ENCODE data around the gene HOXB2.

HOXB2 gene

DNA sequence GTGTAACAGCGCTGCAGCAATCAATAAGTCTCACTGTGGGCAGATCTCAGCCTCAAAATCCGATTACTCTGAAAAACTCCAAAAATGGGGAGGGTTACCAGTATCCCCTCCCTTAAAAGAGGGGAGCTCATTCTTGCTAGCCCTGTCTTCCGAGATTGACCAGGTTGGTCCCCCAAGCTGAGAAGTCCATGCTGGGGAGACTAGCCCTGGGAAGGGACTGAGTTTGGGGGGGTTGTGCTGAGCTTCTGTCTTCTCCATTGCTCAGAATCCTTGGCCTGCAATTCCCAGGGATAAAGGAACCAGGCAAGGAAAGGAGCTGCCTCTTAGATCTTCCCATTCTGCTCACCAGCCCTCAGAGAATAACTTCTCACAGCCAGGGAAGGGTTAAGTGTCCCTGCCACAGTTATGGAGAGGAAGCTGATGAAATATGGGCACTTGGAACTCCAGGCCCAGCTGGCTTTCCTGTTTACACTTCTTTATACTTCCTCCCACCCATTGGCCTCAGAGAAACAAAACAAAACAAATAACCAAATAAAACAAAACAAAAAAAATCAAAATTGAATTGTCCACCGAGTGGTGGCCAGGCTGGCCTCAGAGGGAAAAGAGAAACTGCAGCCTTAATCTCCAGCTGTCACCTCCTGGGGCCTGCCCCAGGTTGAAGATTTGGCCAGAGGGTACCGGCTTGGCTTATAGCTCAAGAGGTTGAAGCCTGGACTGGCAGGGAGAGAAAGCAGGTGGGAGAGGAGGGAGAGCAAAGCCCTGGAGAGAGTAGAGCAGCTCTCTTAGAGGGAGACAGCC, 42.6 kb upstream of the HOXB2 start (continued):
- no peak for TF ChIP-seq ZSCAN5A (tag by site-specific recombination; IDR thresholded peaks at IDR 0.05)
- no peak for TF ChIP-seq ZFP3 (tag by site-specific recombination; IDR thresholded peaks at IDR 0.05; ENCODE audit: low read depth)
- no peak for TF ChIP-seq ZNF777 (tag by site-specific recombination; IDR thresholded peaks at IDR 0.05; ENCODE audit: borderline replicate concordance)
- no peak for TF ChIP-seq HOXD13 (CRISPR knock-in tag; IDR thresholded peaks at IDR 0.05; ENCODE audit: borderline replicate concordance)
- TF ChIP-seq MYNN (tag by site-specific recombination; IDR thresholded peaks at IDR 0.05; ENCODE audit: borderline replicate concordance) = no peak
- no peak for TF ChIP-seq KLF8 (tag by site-specific recombination; IDR thresholded peaks at IDR 0.05)
- TF ChIP-seq MEIS1 (CRISPR knock-in tag; IDR thresholded peaks at IDR 0.05; ENCODE audit: borderline replicate concordance) = no peak
- TF ChIP-seq ZNF561 (tag by site-specific recombination; IDR thresholded peaks at IDR 0.05; ENCODE audit: borderline replicate concordance) = peak; percentile 67; the same call in 1 of the 2 replicates
- no peak for TF ChIP-seq SP3 (tag by site-specific recombination; IDR thresholded peaks at IDR 0.05)
- TF ChIP-seq ZNF366 (tag by site-specific recombination; conservative IDR thresholded peaks at IDR 0.05) = peak; percentile 60
- no peak for TF ChIP-seq GLI4 (tag by site-specific recombination; IDR thresholded peaks at IDR 0.05)
- TF ChIP-seq, protein P1, sequence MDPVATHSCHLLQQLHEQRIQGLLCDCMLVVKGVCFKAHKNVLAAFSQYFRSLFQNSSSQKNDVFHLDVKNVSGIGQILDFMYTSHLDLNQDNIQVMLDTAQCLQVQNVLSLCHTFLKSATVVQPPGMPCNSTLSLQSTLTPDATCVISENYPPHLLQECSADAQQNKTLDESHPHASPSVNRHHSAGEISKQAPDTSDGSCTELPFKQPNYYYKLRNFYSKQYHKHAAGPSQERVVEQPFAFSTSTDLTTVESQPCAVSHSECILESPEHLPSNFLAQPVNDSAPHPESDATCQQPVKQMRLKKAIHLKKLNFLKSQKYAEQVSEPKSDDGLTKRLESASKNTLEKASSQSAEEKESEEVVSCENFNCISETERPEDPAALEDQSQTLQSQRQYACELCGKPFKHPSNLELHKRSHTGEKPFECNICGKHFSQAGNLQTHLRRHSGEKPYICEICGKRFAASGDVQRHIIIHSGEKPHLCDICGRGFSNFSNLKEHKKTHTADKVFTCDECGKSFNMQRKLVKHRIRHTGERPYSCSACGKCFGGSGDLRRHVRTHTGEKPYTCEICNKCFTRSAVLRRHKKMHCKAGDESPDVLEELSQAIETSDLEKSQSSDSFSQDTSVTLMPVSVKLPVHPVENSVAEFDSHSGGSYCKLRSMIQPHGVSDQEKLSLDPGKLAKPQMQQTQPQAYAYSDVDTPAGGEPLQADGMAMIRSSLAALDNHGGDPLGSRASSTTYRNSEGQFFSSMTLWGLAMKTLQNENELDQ (tag by site-specific recombination; IDR thresholded peaks at IDR 0.05; ENCODE audit: low read depth) = no peak
- peak; percentile 48; the same call in 1 of the 2 replicates for TF ChIP-seq ZNF558 (tag by site-specific recombination; IDR thresholded peaks at IDR 0.05)
- TF ChIP-seq ZNF157 (tag by site-specific recombination; IDR thresholded peaks at IDR 0.05) = no peak
- no peak for TF ChIP-seq ZNF426 (tag by site-specific recombination; IDR thresholded peaks at IDR 0.05)
- TF ChIP-seq ZNF529 (tag by site-specific recombination; IDR thresholded peaks at IDR 0.05; ENCODE audit: insufficient replicate concordance) = no peak
- no peak for TF ChIP-seq ZNF184 (tag by site-specific recombination; IDR thresholded peaks at IDR 0.05)
- TF ChIP-seq ZNF549 (tag by site-specific recombination; IDR thresholded peaks at IDR 0.05) = no peak
- TF ChIP-seq ZNF423 (tag by site-specific recombination; IDR thresholded peaks at IDR 0.05) = no peak; the same call in 1 of the 2 replicates
- no peak for TF ChIP-seq PRDM2 (tag by site-specific recombination; IDR thresholded peaks at IDR 0.05; ENCODE audit: borderline replicate concordance)
- no peak for TF ChIP-seq SCRT1 (tag by site-specific recombination; IDR thresholded peaks at IDR 0.05; ENCODE audit: borderline replicate concordance)
- no peak for TF ChIP-seq ZFP41 (tag by site-specific recombination; IDR thresholded peaks at IDR 0.05; ENCODE audit: borderline replicate concordance)
- TF ChIP-seq ZNF830 (tag by site-specific recombination; IDR thresholded peaks at IDR 0.05; ENCODE audit: low read depth) = no peak
- TF ChIP-seq ZSCAN4 (tag by site-specific recombination; IDR thresholded peaks at IDR 0.05) = no peak; the same call in 1 of the 2 replicates
- TF ChIP-seq, protein P2, sequence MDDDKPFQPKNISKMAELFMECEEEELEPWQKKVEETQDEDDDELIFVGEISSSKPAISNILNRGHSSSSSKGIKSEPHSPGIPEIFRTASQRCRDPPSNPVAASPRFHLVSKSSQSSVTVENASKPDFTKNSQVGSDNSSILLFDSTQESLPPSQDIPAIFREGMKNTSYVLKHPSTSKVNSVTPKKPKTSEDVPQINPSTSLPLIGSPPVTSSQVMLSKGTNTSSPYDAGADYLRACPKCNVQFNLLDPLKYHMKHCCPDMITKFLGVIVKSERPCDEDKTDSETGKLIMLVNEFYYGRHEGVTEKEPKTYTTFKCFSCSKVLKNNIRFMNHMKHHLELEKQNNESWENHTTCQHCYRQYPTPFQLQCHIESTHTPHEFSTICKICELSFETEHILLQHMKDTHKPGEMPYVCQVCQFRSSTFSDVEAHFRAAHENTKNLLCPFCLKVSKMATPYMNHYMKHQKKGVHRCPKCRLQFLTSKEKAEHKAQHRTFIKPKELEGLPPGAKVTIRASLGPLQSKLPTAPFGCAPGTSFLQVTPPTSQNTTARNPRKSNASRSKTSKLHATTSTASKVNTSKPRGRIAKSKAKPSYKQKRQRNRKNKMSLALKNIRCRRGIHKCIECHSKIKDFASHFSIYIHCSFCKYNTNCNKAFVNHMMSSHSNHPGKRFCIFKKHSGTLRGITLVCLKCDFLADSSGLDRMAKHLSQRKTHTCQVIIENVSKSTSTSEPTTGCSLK (tag by site-specific recombination; IDR thresholded peaks at IDR 0.05) = no peak
- no peak for TF ChIP-seq ZNF792 (tag by site-specific recombination; IDR thresholded peaks at IDR 0.05)
